HG03060 (cell line): ENCODE data around the gene SLC7A11.

Experiments
- ATAC-seq: cut with Tn5 transposase; IDR thresholded peaks from one replicate; pipeline ENCODE4 v1.9.1; 2021; ENCODE audit warnings: low read depth, moderate number of reproducible peaks; ENCODE audit not compliant: unreplicated experiment

SLC7A11 gene

DNA sequence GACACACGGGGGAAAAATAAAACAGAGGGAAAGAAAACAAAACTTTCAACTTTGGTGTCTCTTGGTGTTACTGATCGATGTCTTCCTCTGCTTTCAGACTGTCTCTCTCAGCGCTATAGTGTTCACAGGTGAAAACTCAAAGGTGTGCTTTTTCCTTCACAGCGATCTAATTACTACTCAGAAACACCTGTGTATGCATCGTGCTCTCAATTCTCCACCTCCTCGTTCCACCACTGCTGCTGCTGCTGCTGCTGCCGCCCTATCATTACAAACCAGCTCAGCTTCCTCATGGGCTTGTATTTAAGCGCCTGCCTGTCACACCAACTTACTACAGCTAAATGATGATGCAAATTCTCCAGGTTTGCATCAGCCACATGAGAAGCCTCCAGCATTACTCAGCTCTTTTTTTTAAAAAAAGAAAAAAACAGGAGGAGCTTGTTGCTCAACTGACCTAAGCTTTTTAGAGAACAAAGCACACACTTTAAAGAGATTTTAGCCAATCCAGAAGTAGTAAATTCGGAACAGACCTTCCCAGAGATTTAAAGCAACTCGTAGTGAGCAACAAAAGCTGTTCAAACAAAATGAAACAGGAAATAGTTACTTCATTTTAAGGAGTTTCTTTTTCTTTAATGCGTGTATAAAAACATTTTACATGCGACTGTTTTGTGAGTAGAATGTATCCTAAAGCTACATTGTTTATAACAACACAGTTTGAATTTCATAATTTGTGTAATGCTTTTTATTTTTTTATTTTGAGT is at the start of gene SLC7A11:
TSS of gene SLC7A11 (minus strand) at position 274 of the 758 bp plus-strand sequence. CDS start 280 bp downstream, outside the sequence.
- peak; percentile 94 for ATAC-seq

DNA sequence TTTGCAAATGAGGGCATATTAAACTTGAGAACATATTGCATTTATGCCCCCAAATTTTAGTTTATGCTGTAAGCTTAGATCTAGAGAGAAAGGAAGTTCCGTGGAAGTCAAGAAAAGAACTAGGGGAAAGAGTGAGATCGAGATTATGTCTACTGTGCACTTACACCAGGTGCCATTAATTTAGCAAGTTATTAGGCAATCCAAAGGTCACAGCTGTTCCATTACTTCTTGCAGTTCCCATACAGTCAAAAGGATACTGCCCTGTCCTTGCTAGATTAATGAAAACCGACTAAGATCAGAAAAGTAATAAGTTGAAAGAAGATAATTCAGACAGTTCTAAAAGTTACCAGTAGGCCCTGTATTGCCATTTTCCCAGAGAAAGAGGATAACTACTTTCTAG is 49.3 kb upstream of the SLC7A11 start:
- no peak for ATAC-seq

DNA sequence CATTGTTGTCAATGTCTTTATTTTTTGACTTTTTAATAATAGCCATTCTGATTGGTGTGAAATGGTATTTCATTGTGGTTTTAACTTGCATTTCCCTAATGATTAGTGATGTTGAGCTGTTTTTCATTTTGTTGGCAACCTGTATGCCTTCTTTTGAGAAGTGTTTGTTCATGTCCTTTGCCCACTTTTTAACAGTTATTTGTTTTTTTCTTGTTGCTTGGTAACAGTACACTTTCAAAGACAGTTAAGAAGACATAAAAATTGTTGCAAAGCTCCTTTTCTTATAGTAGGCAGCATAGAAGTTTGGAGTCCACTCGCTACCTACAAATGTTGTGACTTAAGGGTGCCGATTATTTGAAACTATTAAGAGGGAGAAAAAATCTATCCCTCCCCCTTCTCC is 48.7 kb upstream of the SLC7A11 start:
- ATAC-seq: no peak

DNA sequence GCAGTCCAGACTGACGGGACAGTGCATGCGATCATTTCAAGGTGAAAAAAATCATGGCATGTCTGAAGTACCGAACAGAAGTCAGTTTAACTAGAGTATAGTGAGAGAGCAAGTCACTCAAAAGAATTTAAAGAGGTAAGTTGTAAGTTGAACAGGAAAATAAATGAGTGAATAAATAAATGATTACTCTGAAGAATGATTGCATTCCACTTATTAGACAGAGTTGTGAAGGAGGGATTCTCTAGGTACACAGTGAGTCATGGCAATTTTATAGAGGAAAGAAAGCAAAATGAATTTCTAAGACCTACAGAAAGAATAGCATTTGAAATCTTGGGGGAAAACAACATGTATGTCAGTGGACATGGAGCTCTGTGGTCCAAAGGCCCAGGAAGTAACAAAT is 37.1 kb upstream of the SLC7A11 start:
- ATAC-seq: no peak

DNA sequence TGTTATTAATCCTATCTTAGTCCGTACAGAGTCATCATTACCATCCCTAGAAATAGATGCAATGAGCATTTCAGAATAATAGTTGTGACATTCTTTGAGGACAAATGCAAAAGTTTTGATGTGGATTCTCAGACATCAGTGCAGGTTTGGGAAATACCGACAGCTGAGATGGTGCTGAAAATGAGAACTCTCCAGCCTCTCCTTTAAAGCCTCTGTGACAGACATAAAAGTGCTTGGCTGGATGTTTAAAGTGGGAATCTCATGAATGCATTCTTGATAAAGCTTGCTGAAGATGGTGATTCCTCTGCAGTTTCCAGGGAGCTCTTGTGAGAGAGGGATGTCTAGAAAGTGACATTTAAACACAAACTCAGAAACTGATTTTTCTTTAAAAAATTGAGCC is 35.0 kb upstream of the SLC7A11 start:
- no peak for ATAC-seq

DNA sequence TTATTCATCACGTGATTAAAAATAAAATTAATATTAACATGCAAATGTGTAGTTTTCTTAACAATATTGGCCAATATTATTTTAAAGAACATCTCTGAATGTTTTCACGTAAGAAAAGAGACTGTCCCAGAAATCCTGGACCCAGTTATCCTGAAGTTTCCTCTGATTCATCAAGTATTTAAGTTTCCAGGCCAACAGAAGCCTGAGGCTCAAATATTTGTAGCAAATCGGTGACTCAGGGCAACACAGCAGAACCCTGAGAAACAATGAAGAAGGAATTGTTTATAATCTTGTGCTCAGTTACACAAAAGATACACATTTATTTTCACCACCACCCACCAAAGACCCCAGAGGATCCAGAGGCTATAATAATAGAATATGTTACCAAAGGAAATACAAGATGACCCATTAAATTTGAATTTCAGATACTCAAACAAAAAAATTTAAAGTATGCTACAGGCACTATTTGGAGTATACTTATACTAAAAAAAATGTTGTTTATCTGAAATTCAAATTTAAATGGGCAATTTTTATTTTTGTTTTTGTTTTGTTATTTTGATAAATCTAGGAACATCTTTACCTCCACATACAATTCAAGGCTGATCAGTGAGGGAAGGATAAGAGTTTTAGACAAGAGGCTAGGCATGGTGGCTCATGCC is 33.9 kb upstream of the SLC7A11 start:
- ATAC-seq: no peak

DNA sequence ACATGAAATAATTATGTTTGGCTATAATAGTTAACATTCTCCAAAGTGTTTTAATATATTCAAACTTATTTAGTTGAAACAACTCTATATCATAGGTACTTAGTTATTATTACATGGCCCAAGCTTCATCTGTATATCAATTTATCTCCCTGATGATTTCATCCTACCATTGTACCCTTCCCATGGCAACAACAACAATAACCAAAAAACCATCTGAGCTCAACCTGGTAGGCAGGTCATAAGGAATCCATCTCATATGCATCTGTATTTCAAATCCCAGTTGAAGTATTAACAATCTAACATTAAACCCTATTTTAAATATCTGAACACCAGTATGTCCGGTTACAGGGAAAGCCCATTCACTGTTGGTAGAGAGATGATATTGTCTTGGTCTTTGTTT is 33.1 kb upstream of the SLC7A11 start:
- no peak for ATAC-seq

DNA sequence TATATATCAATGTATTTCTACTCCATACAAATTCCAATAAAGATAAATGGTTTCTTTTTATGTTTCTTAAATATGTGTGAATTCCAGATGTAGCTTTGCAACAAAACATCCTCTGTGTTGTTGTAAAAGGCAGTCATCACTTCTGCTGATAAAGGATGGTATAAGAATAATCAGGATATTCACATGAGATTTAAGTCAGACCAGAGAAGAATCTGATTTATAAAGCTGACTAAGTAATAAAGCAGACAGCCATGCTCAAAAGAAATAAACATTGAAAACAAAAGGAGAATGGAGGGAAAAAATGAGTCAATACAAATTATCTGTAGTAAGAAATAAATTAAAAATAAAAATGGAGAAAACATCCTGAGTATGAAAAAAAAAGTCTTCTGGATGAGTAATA is 27.0 kb upstream of the SLC7A11 start:
- no peak for ATAC-seq

DNA sequence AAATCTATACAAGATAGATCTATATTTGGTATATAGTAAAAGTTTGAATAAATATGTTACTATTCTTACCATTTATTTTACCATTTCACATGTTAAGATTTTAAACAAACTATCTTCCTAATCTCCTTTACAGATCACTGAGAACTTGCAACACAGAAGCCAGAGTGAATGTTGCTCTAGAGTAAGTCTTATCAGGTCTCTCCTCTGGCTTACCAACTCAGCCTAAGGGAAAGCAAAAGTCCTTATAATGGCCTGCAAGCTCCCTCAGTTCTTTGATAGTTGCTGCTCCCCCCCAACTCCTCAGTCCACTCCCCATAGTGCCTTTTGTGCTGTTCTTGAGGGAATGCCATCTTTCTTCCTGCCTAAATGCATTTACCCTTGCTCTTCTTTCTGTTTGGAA is 25.7 kb upstream of the SLC7A11 start:
- no peak for ATAC-seq

DNA sequence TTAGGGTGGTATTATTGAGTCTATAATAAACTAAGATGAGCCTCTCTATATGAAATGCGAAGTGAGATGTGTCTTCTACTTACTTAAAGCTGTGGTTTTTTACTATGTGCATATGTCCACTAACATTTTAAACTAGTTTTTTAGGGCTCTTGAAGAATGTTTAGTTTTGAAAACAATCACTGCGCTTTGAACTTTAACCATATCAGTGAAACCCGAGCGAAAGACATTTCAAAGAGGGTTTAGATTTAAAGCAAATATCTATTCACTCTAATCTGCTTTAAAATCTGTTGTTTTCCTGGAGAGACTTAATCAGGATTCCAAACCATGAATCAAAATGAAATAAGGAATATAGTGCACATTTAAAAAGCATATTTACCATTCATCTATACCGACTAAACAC is 24.8 kb upstream of the SLC7A11 start:
- no peak for ATAC-seq

DNA sequence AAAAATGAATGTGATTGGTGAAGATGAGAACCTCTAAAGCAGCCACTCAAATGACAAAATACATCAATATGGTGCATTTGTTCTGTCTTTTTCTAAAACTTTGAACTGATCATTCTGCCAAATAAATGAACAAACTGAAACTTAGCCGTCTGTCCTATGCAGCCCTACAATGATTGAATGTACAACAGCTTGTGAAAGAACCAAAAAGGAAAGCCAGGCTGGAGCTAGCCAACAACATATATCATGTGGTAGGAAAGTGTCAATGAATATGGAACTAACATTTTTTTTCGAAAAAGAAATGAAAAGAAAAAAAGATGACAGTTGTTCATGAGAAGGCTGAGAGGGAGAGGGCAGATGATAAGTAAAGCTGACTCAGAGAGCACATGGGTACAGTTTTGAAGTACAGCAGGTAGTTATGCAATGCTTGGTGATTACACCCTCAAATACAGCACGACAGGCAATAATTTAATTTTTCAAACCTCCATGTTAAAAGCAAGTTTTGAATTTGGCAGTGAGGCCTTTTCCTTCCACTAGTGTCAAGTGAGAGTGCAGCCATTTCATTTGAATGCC is 21.2 kb upstream of the SLC7A11 start:
- ATAC-seq: no peak

DNA sequence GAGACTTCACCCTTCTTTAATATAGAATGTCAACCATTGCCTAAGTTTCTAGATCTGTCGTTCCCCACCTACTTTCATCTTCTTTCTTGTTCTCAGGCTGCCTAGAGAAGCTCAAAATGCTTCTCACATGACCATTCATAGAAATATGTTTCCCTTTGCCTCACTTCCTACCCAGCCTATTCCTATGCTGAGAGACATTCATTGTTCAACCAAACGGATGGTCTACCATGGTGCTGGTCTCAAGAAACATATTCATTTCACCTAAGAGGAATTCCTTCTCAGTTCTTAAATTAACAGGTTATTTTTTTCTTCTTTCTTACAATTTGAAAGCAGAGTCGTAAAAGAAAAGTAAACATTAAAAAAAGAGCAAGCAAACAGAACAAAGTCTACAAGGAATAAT is 20.3 kb upstream of the SLC7A11 start:
- no peak for ATAC-seq

DNA sequence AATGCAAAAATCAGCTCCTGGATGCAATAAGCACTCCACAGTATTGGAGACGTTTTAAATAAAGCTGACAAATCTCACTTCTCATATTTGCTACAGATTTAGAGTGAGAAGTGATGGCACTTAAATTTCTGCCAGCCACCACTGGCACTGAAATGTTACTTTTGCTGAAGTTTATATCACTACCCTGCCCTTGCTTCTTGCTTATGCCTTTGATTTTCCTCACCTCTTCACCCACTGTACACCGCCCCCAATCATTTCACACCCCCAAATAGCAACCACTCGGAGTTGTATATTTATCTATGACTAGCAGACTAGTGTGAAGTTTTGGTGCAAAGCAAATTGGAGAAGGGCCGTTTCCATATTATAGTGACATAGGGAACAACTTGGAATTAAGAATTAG is 19.9 kb upstream of the SLC7A11 start:
- ATAC-seq: no peak

DNA sequence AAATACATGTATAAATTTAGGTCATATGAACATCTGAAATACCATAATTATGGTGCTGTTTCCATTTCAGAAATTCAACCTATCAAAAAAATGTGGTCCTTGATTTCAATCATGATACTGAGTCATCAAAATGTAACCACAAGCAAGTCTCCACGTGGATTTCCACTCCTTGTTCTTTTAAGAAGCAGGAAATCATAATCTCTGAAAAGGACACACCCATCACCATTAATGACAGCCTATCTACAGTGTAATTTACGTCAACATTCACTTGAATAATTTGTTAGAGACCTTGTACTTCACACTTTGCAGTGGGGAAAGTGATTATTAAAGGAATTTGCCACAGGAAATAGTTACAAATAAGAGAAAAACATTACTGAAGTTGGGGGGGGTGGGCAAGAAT is 17.7 kb upstream of the SLC7A11 start:
- no peak for ATAC-seq

DNA sequence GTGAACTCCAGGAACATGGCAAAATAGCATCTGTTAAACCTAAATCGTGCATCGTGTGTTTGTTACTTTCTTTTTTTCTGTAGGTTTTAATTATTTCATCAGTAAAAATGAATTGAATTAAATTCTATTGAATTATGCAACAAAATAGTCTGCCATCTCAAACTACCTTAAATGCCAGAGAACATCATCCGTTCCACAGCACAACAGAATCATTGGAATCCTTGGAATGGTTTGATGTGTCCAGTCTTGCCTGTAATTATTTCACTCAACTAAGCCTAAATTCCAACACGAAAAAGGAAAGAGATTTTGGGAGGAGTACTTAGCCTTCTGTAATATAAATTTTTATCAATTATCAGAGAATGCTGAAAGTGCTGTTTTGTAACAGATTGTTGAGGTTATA is 17.1 kb upstream of the SLC7A11 start:
- ATAC-seq: no peak

DNA sequence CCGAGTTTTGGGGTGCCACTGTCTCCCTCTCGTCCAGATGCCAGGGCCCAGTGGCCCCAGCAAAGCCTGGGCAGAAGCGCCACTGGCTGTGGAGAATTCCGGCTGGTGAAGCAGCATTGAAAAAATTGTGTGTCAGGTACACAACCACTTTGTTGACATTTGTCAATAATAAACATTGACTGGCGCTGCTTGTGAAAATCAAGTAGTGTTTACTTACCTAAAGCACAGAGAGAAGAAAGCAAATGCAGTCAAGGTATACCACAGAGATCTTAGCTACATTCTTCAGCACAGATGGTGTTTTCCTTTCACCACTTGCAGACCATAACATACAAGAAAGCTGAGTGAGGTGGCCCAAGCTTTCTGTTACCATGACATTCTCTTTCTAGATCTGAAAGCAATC is 14.5 kb upstream of the SLC7A11 start:
- ATAC-seq: no peak

DNA sequence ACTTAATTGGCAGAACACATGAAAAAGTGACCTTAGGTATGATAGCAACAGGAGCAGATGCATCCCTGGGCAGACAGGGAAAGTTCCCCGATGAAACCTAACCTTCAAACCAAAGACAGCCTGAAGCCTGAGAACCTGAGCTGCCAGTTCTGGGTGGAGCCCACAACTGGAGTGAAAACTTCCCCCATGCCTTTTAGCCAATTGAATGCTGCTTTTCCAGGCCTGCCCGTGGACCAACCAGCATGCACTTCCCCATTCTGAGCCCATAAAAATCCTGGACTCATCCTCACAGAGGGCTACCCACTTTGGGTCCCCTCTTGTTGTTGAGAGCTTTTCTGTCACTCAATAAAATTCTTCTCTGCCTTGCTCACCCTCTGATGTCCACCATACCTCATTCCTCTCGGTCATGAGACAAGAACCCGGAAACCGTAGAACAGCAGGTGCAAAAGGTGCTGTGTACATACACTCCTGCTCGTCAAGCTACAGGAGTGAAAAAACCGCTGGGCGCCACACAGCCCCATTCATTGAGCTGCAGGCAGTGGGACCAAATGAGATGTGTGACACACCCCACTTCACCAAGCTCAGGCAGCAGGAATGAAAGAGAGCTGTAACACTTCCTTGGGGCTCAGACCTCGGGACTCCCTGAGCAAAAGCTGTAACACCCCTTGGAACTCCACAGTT is 13.9 kb upstream of the SLC7A11 start:
- no peak for ATAC-seq

DNA sequence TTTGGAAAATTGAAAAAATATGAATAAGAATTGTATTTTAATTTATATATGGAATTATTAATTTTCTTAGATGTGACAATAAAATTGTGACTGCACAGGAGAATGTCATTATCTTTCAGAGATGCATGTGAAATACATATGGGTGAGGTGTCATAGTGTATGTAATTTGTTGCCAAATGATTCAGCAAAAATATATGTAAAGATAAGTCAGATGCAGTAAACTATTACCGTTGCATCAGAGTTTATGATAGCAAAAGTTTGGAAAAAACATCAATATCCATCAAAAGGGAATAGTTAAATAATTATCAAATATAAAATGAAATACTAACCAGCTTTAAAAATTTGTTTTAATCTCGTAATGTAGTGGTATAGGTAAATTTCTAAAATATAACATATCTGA is 10.4 kb upstream of the SLC7A11 start:
- ATAC-seq: no peak

DNA sequence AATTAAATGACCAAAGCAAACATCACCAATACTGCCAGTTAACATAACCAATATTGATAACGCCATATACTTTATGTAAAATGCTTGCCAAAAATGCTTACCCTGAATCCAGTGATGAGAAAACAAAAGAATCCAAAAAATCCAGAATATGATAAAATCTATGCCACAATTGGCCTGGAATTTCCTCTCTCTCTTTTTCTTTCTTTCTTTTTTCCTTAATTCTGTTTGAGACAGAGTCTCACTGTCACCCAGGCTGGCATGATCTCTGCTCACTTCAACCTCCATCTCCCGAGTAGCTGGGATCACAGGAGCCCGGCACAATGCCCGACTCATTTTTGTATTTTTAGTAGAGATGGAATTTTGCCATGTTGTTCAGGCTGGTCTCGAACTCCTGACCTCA is 9.8 kb upstream of the SLC7A11 start:
- no peak for ATAC-seq

DNA sequence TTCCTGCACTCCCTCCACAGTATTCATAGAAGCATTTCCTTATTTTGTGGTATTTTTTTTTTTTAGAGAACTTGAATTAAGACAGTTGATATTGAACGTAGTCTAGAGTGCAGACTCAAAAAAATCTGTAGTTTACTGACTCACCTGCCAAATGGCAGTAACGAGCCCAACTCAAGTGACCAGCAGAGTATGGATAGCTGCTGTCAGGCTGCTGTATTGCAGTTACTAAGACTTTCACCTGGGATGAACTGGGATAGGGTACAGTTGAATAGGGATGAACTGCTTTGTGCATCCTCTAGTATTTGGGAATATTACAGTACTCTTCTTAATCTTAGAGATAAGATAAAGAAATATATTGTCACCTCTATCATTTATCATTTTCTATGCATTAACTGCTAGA is 7.0 kb upstream of the SLC7A11 start:
- ATAC-seq: no peak

DNA sequence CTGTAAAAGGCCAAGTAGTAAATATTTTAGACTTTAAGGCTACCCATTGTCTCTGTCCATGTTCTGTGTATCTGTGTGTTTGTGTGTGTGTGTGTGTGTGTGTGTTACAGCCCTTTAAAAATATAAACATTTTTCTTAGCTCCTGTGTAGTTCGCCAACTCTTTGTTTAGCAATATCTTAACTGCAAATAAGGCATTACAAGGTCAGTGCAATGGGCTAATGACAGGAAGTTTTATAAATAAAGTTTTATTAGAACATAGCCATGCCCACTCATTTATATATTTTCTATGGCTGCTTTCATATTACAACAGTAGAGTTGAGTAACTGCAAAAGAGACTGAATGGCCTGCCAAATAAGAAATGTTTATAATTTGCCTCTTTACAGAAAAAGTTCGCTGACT is 5.9 kb upstream of the SLC7A11 start:
- ATAC-seq: no peak
